ENCODE measurements around the gene CNR1. TPM values are rescaled to one million over a fixed set of nuclear protein-coding genes. Genes with fewer than 3 reads are reported as not detected.
A peak's percentile ranks its signal among the peaks of the same experiment; 100 is the strongest.
"Not testable (repeated sequence)": the region's sequence is repeated elsewhere in the genome, so short reads cannot be mapped to it uniquely, and the experiment has no call there.

CNR1 gene
- total RNA-seq (0.28 and 0.39 TPM in 2 replicates), polyA plus RNA-seq (0.69 and 0.97 TPM in 2 replicates)

DNA sequence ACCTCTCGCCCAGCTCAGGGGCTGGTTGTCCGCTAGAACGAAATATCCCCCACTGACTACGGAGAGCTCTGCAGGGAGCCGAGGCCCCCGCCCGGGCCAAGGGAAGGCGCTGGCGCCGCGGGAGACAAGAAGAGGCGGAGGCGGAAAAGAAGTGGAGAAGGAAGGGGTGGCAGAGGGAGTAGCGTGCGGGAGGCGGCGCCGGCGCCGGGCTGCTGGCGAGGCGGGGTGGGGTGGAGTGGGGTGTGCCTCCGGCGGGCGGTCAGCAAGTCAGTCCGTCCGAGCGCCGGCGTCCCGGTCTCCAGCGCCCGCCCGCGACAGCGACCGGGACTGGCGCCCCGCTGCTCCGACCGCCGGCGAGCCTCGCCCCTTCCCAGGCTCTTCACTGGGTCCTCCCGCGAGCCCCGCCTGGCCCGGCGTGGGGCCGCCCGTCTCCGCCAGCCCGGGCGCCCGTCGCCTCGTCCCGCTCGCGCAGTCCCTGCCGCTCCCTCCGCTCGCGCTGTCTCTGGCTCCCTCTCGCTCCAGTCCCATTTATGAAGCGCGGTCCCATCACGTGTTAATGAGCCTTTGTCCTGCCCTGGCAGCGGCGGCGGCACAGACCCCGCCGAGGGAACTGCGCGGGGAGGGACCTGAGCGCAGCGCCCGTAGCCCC, at the start of gene CNR1:
Gene CNR1 (minus strand): TSS at position 504 of the 649 bp plus-strand sequence. CDS start 21,073 bp downstream, outside the sequence.
- no peak for TF ChIP-seq CTCF (IDR thresholded peaks at IDR 0.05; ENCODE audit: low read depth, low read length)
- Histone ChIP-seq H3K9me3 (ENCODE audit: low read depth) (no peaks in the 10 kb centered on the region), H3K4me1 (ENCODE audit: low read depth) (no peaks in the 10 kb centered on the region), H3K27me3 (peaks cover 82% of the 10 kb centered on the region), H3K4me3 (peak within 1 kb of the TSS; percentile 36), H3K27ac (no peak within 1 kb of the TSS), H3K36me3 (no peaks in the 10 kb centered on the region)
- peak; percentile 52 to 68 for DNase-seq (ENCODE audit: low read depth in 1 of 2, low spot score in 1 of 2)

DNA sequence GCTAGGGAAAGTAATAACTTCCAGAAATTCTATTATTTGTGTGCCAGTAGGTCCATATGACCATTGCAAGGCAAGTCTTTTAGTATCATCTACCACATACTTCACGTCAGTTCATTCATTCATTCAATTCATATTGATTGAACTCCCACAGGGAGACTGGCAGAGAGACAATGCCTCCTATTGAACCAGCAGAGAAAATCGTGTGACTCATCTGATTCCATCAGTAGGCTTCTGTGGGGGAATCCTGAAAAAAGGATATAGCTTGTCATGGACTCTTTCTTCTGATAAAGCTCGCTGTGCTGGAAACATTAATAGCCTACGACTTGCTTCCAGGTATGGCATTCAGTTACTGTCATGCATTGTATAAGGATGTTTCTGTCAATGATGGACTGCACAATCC, 45.3 kb upstream of the CNR1 start:
- no peak for TF ChIP-seq CTCF (IDR thresholded peaks at IDR 0.05; ENCODE audit: low read depth, low read length)
- H3K36me3 ChIP-seq: no peaks in the 10 kb centered on the region
- no peak for DNase-seq (ENCODE audit: low read depth in 1 of 2, low spot score in 1 of 2)

GRCh38 chr6:88209301-88209700, 43.2 kb upstream of the CNR1 start:
- Histone ChIP-seq H3K27ac (no peak overlapping the region), H3K4me3 (no peak overlapping the region), H3K27me3 (no peaks in the 10 kb centered on the region), H3K36me3 (no peaks in the 10 kb centered on the region), H3K4me1 (ENCODE audit: low read depth) (no peaks in the 10 kb centered on the region), H3K9me3 (ENCODE audit: low read depth) (no peaks in the 10 kb centered on the region)
- DNase-seq (ENCODE audit: low read depth in 1 of 2, low spot score in 1 of 2): no peak
- TF ChIP-seq CTCF (IDR thresholded peaks at IDR 0.05; ENCODE audit: low read depth, low read length): no peak

More for the DNA sequence above, 45.3 kb upstream of the CNR1 start:
- Histone ChIP-seq H3K27me3 (no peaks in the 10 kb centered on the region), H3K9me3 (ENCODE audit: low read depth) (no peaks in the 10 kb centered on the region), H3K27ac (no peak overlapping the region), H3K4me1 (ENCODE audit: low read depth) (no peaks in the 10 kb centered on the region), H3K4me3 (no peak overlapping the region)

DNA sequence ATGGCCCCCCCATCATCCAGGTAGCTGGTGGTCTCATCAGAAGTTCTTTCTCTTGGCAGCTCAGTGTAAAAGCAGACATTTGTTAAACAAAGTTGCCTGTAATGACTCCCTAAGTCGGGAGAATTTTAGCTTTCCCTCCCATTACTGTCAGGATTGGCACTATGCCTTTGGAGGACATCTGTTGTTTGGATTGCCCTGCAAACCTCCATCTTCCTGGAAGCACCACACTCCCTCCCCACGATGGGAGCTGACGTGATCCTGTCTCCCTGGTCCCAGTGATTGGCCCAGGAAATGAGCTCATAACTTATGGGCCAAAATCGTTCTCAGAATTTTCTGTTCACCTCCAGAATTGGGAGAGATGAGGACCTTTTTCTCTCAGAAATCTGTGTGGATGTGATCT, 42.6 kb upstream of the CNR1 start:
- no peak for TF ChIP-seq CTCF (IDR thresholded peaks at IDR 0.05; ENCODE audit: low read depth, low read length)
- DNase-seq (ENCODE audit: low read depth in 1 of 2, low spot score in 1 of 2): no peak
- Histone ChIP-seq H3K9me3 (ENCODE audit: low read depth) (no peaks in the 10 kb centered on the region), H3K27ac (no peak overlapping the region), H3K4me1 (ENCODE audit: low read depth) (no peaks in the 10 kb centered on the region), H3K4me3 (no peak overlapping the region), H3K27me3 (no peaks in the 10 kb centered on the region), H3K36me3 (no peaks in the 10 kb centered on the region)

DNA sequence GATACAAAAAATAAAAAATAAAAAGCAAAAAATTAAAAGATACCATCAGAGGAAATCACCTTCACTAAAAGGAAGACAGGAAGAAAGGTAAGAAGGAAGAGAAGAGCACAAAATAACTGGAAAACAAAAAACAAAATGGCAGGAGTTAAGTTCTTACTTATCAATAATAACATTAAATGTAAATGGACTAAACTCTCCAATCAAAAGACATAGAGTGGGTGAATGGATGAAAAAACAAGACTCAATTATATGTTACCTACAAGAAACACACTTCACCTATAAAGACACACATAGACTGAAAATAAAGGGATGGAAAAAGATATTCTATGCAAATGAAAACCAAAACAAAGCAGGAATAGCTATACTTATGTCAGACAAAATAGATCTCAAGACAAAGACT, 35.6 kb upstream of the CNR1 start:
- H3K27me3 ChIP-seq; H3K4me1 ChIP-seq (ENCODE audit: low read depth); H3K4me3 ChIP-seq; H3K27ac ChIP-seq; DNase-seq (ENCODE audit: low read depth in 1 of 2, low spot score in 1 of 2); H3K36me3 ChIP-seq; H3K9me3 ChIP-seq (ENCODE audit: low read depth): not testable (repeated sequence)

DNA sequence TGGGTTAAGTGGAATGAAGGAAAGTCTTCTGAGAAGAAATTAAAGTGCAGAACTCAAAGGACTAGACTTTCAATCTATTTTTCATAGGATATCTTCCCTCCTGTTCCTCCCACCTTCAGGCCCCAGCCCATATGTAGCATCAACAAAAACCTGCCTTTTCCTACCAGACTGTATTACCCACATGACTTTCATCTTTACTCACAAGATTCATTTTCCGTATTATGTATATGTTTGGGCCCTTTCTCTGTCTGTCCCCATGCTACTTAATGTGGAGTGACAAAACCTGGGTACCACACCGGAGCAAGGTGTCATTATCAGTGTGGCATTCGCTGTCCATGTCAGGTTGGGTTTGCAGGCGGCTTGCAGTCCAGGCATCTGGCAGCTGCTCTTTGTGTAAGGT, 18.8 kb upstream of the CNR1 start:
- no peak for TF ChIP-seq CTCF (IDR thresholded peaks at IDR 0.05; ENCODE audit: low read depth, low read length)
- Histone ChIP-seq H3K4me1 (ENCODE audit: low read depth) (no peaks in the 10 kb centered on the region), H3K27me3 (no peaks in the 10 kb centered on the region), H3K9me3 (ENCODE audit: low read depth) (no peaks in the 10 kb centered on the region), H3K4me3 (no peak overlapping the region), H3K36me3 (no peaks in the 10 kb centered on the region), H3K27ac (no peak overlapping the region)
- DNase-seq (ENCODE audit: low read depth in 1 of 2, low spot score in 1 of 2): no peak

Measured in cardiac muscle cell (in vitro differentiated cells and primary cell).